PFSK-1 (cell line): Measurements from ENCODE around the gene PIGC.

Source experiments
- FOXP2 ChIP-seq: optimal IDR thresholded peaks from 2 replicates; pipeline ENCODE3; 2011; ENCODE audit warnings: borderline replicate concordance, control low read depth, inconsistent platforms; ENCODE audit not compliant: insufficient read depth; ENCODE audit errors: extremely low read length, extremely low read depth
- POLR2AphosphoS5 ChIP-seq: IDR thresholded peaks from 2 replicates; pipeline ENCODE4 v1.6.1; 2012; ENCODE audit warnings: low read depth, mild to moderate bottlenecking, control low read depth, low read length, moderate library complexity
- SIN3A ChIP-seq: IDR thresholded peaks from 2 replicates; pipeline ENCODE4 v1.6.1; 2012; ENCODE audit warnings: mild to moderate bottlenecking, low read length, moderate library complexity, borderline replicate concordance; ENCODE audit not compliant: insufficient read depth
- TAF1 ChIP-seq: IDR thresholded peaks from 2 replicates; pipeline ENCODE4 v1.6.1; 2012; ENCODE audit warnings: low read length, control low read depth, borderline replicate concordance; ENCODE audit not compliant: insufficient read depth
- TF ChIP-seq, protein P1 (sequence below), 2 experiments: IDR thresholded peaks; 2 replicates each; pipeline versions ENCODE4 v1.6.1 to v1.8.0; 2011 to 2012; ENCODE audit warnings: low read depth in 2 of 2, low read length in 2 of 2, control low read depth in 1 of 2, inconsistent platforms in 1 of 2, mild to moderate bottlenecking in 1 of 2, moderate library complexity in 1 of 2; ENCODE audit not compliant: insufficient read depth in 1 of 2

PIGC gene

GRCh38 chr1:172449585-172450523 is 6.0 kb upstream of the PIGC start:
- TF ChIP-seq FOXP2 (peak; percentile 45), SIN3A (no peak)

GRCh38 chr1:172448995-172449584 is 5.2 kb upstream of the PIGC start:
- TF ChIP-seq POLR2AphosphoS5 (no peak), SIN3A (no peak), TAF1 (no peak), FOXP2 (no peak)
- TF ChIP-seq, protein P1, sequence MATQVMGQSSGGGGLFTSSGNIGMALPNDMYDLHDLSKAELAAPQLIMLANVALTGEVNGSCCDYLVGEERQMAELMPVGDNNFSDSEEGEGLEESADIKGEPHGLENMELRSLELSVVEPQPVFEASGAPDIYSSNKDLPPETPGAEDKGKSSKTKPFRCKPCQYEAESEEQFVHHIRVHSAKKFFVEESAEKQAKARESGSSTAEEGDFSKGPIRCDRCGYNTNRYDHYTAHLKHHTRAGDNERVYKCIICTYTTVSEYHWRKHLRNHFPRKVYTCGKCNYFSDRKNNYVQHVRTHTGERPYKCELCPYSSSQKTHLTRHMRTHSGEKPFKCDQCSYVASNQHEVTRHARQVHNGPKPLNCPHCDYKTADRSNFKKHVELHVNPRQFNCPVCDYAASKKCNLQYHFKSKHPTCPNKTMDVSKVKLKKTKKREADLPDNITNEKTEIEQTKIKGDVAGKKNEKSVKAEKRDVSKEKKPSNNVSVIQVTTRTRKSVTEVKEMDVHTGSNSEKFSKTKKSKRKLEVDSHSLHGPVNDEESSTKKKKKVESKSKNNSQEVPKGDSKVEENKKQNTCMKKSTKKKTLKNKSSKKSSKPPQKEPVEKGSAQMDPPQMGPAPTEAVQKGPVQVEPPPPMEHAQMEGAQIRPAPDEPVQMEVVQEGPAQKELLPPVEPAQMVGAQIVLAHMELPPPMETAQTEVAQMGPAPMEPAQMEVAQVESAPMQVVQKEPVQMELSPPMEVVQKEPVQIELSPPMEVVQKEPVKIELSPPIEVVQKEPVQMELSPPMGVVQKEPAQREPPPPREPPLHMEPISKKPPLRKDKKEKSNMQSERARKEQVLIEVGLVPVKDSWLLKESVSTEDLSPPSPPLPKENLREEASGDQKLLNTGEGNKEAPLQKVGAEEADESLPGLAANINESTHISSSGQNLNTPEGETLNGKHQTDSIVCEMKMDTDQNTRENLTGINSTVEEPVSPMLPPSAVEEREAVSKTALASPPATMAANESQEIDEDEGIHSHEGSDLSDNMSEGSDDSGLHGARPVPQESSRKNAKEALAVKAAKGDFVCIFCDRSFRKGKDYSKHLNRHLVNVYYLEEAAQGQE (IDR thresholded peaks at IDR 0.05; ENCODE audit: insufficient read depth in 1 of 2, low read depth in 2 of 2, low read length in 2 of 2), result no peak

- TF ChIP-seq SIN3A (no peak), FOXP2 (no peak)
- TF ChIP-seq, protein P1 (IDR thresholded peaks at IDR 0.05; ENCODE audit: insufficient read depth in 1 of 2, low read depth in 2 of 2, low read length in 2 of 2), result no peak
Measured at GRCh38 chr1:172447641-172448040, 3.8 kb upstream of the PIGC start.

DNA sequence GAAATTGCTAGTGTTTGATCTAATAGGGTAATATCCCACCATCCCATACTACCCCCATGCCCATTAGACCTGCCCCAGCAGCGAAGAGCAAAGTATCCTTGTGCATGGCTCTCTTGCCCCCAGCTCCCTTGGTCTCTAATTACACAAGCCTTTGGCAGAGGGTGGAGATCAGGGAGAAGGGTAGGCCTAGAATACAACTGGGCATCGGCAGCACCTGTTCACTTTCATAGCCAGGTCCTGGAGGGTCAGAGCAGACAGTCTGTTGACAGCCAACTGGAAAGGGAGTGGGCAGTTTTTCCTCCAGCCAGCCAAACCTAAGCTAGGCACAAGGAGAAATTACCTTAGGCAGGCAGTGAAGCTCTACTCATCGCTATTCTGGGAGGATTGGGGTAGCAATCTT is 2.7 kb upstream of the PIGC start:
- TF ChIP-seq, protein P1 (IDR thresholded peaks at IDR 0.05; ENCODE audit: insufficient read depth in 1 of 2, low read depth in 2 of 2, low read length in 2 of 2), result no peak
- no peak for TF ChIP-seq FOXP2
- TF ChIP-seq TAF1, result no peak
- TF ChIP-seq SIN3A, result no peak
- TF ChIP-seq POLR2AphosphoS5, result no peak

DNA sequence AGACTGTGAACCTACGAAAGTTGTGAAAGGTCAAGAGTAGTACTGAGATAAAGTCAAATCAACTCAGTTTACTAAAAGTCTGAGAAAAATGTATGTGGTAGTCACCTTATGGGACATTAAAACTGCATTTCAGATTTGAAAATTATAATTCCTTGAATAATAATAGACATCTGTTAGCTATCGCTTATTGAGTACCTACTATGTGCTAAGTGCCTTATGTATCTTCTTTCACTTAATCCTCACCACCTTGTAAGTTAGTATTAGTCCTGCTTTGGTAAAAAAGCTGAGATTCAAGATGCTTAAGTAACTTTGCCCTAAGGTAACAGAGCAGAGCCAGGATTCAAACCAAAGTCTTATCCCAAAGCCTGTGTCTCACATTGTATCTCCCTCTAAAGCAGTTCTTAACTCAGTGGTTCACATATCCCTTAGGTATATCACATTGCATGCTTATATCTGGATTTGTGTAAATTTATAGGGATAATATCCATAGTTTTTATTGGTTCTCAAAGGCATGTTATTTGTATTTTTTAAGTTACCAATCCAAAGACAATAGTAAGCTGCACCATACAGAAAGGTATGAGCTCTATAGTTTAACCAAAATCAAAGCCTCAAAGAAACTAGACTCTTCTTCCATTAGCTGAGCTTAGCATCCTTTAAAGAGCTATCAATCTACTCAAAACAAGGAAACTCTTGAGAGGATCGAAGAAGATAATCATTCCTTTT is 865 bp downstream of the PIGC start:
- TF ChIP-seq SIN3A (no peak), TAF1 (no peak), FOXP2 (no peak), POLR2AphosphoS5 (no peak)
- TF ChIP-seq, protein P1 (IDR thresholded peaks at IDR 0.05; ENCODE audit: insufficient read depth in 1 of 2, low read depth in 2 of 2, low read length in 2 of 2), result no peak
